Smooth muscle cell (in vitro differentiated cells): ENCODE measurements around the gene MAEA. TPM values are rescaled to one million over a fixed set of nuclear protein-coding genes. Genes with fewer than 3 reads are reported as not detected.

ENCODE experiments used
- DNase-seq: peaks from one replicate; lab custom pipeline; 2025; ENCODE audit not compliant: unreplicated experiment; lab: John Stamatoyannopoulos, UW
- H2AFZ ChIP-seq: fragments of 200-600 bp; sonication (generic); 2 replicates; pipeline ENCODE4 v1.6.0; 2016; ENCODE audit warnings: antibody characterized with exemption, low read depth, mild to moderate bottlenecking
- H3F3A ChIP-seq: fragments of 200-600 bp; sonication (generic); 2 replicates; pipeline ENCODE4 v1.6.0; 2017; ENCODE audit warnings: antibody characterized with exemption, low read depth
- H3K27ac ChIP-seq: fragments of 200-600 bp; sonication (generic); 2 replicates; pipeline ENCODE4 v1.5.1; 2016; ENCODE audit warnings: low read depth, mild to moderate bottlenecking
- H3K27me3 ChIP-seq: fragments of 200-600 bp; sonication (generic); 2 replicates; pipeline ENCODE4 v1.6.1; 2016; ENCODE audit warnings: low read depth, mild to moderate bottlenecking
- H3K36me3 ChIP-seq: fragments of 200-600 bp; sonication (generic); 2 replicates; pipeline ENCODE4 v1.5.1; 2016; ENCODE audit warnings: low read depth
- H3K4me1 ChIP-seq: fragments of 200-600 bp; sonication (generic); 2 replicates; pipeline ENCODE4 v1.5.1; 2016; ENCODE audit warnings: low read depth
- H3K4me2 ChIP-seq: fragments of 200-600 bp; sonication (generic); 2 replicates; pipeline ENCODE4 v1.6.0; 2016; ENCODE audit warnings: mild to moderate bottlenecking
- H3K4me3 ChIP-seq: fragments of 200-600 bp; sonication (generic); 2 replicates; pipeline ENCODE4 v1.5.1; 2016; ENCODE audit warnings: mild to moderate bottlenecking
- H3K79me2 ChIP-seq: fragments of 200-600 bp; sonication (generic); 2 replicates; pipeline ENCODE4 v1.6.0; 2016; ENCODE audit warnings: low read depth, mild to moderate bottlenecking
- H3K9ac ChIP-seq: fragments of 200-600 bp; sonication (generic); 2 replicates; pipeline ENCODE4 v1.6.0; 2016; ENCODE audit warnings: low read depth
- H3K9me3 ChIP-seq: fragments of 200-600 bp; sonication (generic); replicated peaks from 2 replicates; pipeline ENCODE4 v1.5.1; 2016; ENCODE audit warnings: low read depth
- H4K20me1 ChIP-seq: fragments of 200-600 bp; sonication (generic); 2 replicates; pipeline ENCODE4 v1.6.0; 2016; ENCODE audit warnings: low read depth
- WGBS: methylation state at CpG from one replicate; pipeline ENCODE4 v1.1.7; 2016; ENCODE audit warnings: low lambda C conversion rate; 5-methylcytosine and 5-hydroxymethylcytosine counted together
- polyA plus RNA-seq: library from polyadenylated mRNA; unstranded; fragments of >200 nt; fragmentation: Nextera tagmentation; extraction: Ambion mirVana; gene quantifications from 2 replicates; pipeline ENCODE4 v1.2.1, GENCODE V29; 2016
- total RNA-seq: library from RNA; depleted of rRNA; stranded (reverse); fragments of >200 nt; gene quantifications from 2 replicates; pipeline ENCODE4 v1.2.3, GENCODE V29; 2014
- TF ChIP-seq, protein P1 (sequence below): fragments of 200-600 bp; sonication (generic); IDR thresholded peaks from 2 replicates; pipeline ENCODE4 v1.5.1; 2017; ENCODE audit warnings: borderline replicate concordance, mild to moderate bottlenecking, antibody characterized with exemption; ENCODE audit not compliant: insufficient read depth, poor library complexity, severe bottlenecking

Gene MAEA
- total and polyA plus RNA-seq, 2 experiments from 2014 or later: 48.0 to 48.2 TPM

GRCh38 chr4:1247864-1248244 lies 41.8 kb upstream of the MAEA start:
- no peak for DNase-seq
- H3K4me2 ChIP-seq: peak overlapping the region; percentile 99
- WGBS: under 1% methylated on average over 39 of the region's 40 CpGs
- peak overlapping the region; percentile 89 for H3K9ac ChIP-seq
- H3K4me1 ChIP-seq: peaks cover 17% of the 10 kb centered on the region
- peak overlapping the region; percentile 77 for H3K27ac ChIP-seq
- peaks cover 46% of the 10 kb centered on the region for H4K20me1 ChIP-seq
- TF ChIP-seq, protein P1, sequence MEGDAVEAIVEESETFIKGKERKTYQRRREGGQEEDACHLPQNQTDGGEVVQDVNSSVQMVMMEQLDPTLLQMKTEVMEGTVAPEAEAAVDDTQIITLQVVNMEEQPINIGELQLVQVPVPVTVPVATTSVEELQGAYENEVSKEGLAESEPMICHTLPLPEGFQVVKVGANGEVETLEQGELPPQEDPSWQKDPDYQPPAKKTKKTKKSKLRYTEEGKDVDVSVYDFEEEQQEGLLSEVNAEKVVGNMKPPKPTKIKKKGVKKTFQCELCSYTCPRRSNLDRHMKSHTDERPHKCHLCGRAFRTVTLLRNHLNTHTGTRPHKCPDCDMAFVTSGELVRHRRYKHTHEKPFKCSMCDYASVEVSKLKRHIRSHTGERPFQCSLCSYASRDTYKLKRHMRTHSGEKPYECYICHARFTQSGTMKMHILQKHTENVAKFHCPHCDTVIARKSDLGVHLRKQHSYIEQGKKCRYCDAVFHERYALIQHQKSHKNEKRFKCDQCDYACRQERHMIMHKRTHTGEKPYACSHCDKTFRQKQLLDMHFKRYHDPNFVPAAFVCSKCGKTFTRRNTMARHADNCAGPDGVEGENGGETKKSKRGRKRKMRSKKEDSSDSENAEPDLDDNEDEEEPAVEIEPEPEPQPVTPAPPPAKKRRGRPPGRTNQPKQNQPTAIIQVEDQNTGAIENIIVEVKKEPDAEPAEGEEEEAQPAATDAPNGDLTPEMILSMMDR: no peak
- H3K36me3 ChIP-seq: no peaks in the 10 kb centered on the region
- H3K9me3 ChIP-seq: peaks cover 2% of the 10 kb centered on the region
- H3K79me2 ChIP-seq: peaks cover 55% of the 10 kb centered on the region
- no peak overlapping the region for H2AFZ ChIP-seq
- no peaks in the 10 kb centered on the region for H3K27me3 ChIP-seq
- no peaks in the 10 kb centered on the region for H3F3A ChIP-seq
- peak overlapping the region; percentile 98 for H3K4me3 ChIP-seq

DNA sequence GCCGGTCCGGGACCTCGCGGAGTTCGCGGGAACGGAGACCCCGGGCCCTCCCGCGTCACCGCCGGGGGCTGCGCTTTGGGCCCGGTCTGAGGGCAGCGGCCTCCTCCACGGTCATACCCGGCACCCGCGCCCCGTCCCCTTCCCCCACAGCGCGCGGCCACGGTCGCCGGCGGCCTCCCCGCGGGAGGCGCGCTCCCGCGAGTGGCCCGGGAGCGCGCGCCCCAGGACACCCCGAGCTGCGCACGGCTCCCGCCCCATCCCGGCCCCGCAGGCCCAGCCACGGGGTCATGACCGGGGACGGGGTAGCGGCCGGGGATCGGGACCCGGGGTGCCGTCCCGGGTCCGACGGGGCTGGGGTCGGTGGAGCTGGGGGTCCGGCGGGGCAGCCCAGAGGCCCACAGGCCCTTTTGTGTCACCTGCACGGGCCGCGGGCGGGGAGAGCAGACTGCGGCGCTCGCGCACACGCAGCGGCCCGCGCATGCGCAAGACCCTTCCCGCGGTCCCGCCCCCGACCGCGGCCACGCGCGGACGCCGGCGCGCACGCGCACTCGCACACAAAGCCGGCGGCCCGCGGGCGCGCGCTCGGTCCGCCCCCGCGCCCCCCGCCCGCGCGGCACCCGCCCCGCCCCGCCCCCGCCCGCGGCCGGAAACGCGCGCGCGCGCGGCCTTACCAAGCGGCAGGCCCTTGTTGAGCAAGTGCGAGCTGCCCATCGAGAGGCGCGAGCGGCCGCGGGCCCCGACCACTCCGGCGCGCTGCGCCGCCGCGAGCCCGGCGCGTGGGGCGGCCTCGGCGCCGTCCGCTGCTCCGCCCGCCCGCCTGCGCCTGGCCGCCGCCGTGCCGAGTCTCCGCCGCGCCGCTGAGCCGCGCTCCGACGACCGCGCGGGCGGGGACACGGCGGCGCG lies 41.2 kb upstream of the MAEA start, which contains the start of gene CTBP1:
CTBP1 (minus strand) TSS at position 886 of the 903 bp plus-strand sequence. CDS start 7,799 bp downstream, outside the sequence.
- H3K9me3 ChIP-seq: peaks cover 3% of the 10 kb centered on the region
- WGBS: 2% methylated on average over 71 of the region's 163 CpGs
- H3K4me1 ChIP-seq: peaks cover 17% of the 10 kb centered on the region
- TF ChIP-seq, protein P1: no peak
- no peaks in the 10 kb centered on the region for H3K27me3 ChIP-seq
- peak within 1 kb of the TSS; percentile 99 for H3K4me2 ChIP-seq
- H3F3A ChIP-seq: no peaks in the 10 kb centered on the region
- DNase-seq: peak; percentile 88
- H3K4me3 ChIP-seq: peak within 1 kb of the TSS; percentile 98
- H3K36me3 ChIP-seq: no peaks in the 10 kb centered on the region
- H4K20me1 ChIP-seq: peaks cover 40% of the 10 kb centered on the region
- peak within 1 kb of the TSS; percentile 92 for H2AFZ ChIP-seq
- peaks cover 49% of the 10 kb centered on the region for H3K79me2 ChIP-seq
- H3K27ac ChIP-seq: peak within 1 kb of the TSS; percentile 80
- peak within 1 kb of the TSS; percentile 89 for H3K9ac ChIP-seq

DNA sequence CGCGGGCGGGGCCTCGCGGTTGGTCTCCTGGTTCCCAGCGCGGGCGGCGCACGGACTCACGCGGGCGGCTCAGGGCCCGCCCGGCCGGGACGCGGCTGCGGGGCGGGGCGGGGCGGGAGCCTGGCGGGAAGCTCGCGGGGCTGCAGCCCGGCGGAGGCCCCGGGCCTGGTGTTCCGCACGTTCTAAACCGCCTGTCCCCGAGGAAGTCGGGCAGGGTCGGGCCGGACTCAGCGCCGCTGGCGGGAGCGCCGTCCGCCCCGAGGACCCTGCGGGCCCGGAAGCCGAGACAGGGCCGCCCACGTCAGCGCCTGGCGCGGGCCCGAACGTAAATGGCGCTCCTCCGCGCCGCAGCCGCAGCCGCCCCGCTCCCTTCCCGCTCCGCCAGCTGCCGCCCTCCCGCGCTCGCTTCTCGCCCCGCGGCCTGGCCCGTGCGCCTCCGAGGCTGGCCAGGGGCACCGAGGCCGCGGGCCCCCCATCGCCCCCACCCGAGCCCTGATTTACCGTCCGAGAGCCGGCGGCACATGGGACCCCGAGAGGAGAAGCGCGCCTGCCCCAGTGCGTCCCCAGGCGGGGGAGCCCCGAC lies 40.5 kb upstream of the MAEA start:
- Histone ChIP-seq H3K36me3 (no peaks in the 10 kb centered on the region), H3K4me3 (peak overlapping the region; percentile 71), H3K27me3 (no peaks in the 10 kb centered on the region), H2AFZ (peak overlapping the region; percentile 92), H3K4me1 (peaks cover 17% of the 10 kb centered on the region), H3K4me2 (peak overlapping the region; percentile 98), H3K27ac (peak overlapping the region; percentile 80), H3K9me3 (peaks cover 3% of the 10 kb centered on the region), H3K79me2 (peaks cover 41% of the 10 kb centered on the region), H3F3A (no peaks in the 10 kb centered on the region), H4K20me1 (peaks cover 32% of the 10 kb centered on the region), H3K9ac (peak overlapping the region; percentile 71)
- TF ChIP-seq, protein P1: no peak
- WGBS: 2% methylated on average over 45 of the region's 86 CpGs
- DNase-seq: peak; percentile 60
